Endodermal cell (in vitro differentiated cells): Measurements from ENCODE around the gene FLRT2. TPM values are rescaled to one million over a fixed set of nuclear protein-coding genes. Genes with fewer than 3 reads are reported as not detected.

ENCODE experiments used
- DNase-seq: peaks from one replicate; pipeline ENCODE4 v3.0.0-alpha.2; 2017
- H3K27ac ChIP-seq: 2 replicates; pipeline ENCODE4 v1.5.1; 2013; ENCODE audit warnings: mild to moderate bottlenecking, low read depth, low read length, moderate library complexity
- H3K27me3 ChIP-seq: 2 replicates; pipeline ENCODE4 v1.6.1; 2013; ENCODE audit warnings: mild to moderate bottlenecking, low read length, moderate library complexity; ENCODE audit not compliant: insufficient read depth, control insufficient read depth, poor library complexity, severe bottlenecking
- H3K36me3 ChIP-seq: 2 replicates; pipeline ENCODE4 v1.7.0; 2013; ENCODE audit warnings: mild to moderate bottlenecking, low read length, moderate library complexity; ENCODE audit not compliant: control insufficient read depth, insufficient read depth
- H3K4me1 ChIP-seq: one replicate; pipeline ENCODE4 v1.7.0; 2013; ENCODE audit warnings: low read length; ENCODE audit not compliant: control insufficient read depth, insufficient read depth
- H3K4me3 ChIP-seq: 2 replicates; pipeline ENCODE4 v1.5.1; 2013; ENCODE audit warnings: mild to moderate bottlenecking, low read length, moderate library complexity
- H3K9ac ChIP-seq: 2 replicates; pipeline ENCODE4 v1.6.1; 2013; ENCODE audit warnings: mild to moderate bottlenecking, low read length, moderate library complexity; ENCODE audit not compliant: poor library complexity, severe bottlenecking; ENCODE audit errors: extremely low read depth
- H3K9me3 ChIP-seq: 2 replicates; pipeline ENCODE4 v1.6.1; 2013; ENCODE audit warnings: mild to moderate bottlenecking, low read length, moderate library complexity; ENCODE audit not compliant: control insufficient read depth
- H3K27ac Mint-ChIP-seq: 2 replicates; pipeline ENCODE4 v1.8.0; 2020; ENCODE audit warnings: mixed read lengths
- H3K27me3 Mint-ChIP-seq: 2 replicates; pipeline ENCODE4 v1.8.0; 2021; ENCODE audit warnings: mild to moderate bottlenecking, mixed read lengths; ENCODE audit not compliant: insufficient read depth
- H3K36me3 Mint-ChIP-seq: 2 replicates; pipeline ENCODE4 v1.8.0; 2020; ENCODE audit warnings: low read depth, mixed read lengths
- H3K4me1 Mint-ChIP-seq: 2 replicates; pipeline ENCODE4 v1.8.0; 2020; ENCODE audit warnings: mixed read lengths
- H3K4me3 Mint-ChIP-seq: 2 replicates; pipeline ENCODE4 v1.8.0; 2020; ENCODE audit warnings: mild to moderate bottlenecking, moderate library complexity, mixed read lengths
- H3K9me3 Mint-ChIP-seq: 2 replicates; pipeline ENCODE4 v1.8.0; 2020; ENCODE audit warnings: mild to moderate bottlenecking, mixed read lengths
- CTCF ChIP-seq: fragments of 200-600 bp; sonication (generic); conservative IDR thresholded peaks from 2 replicates; pipeline ENCODE4 v1.5.0; 2021; ENCODE audit warnings: antibody characterized with exemption, mild to moderate bottlenecking
- WGBS, 2 experiments: methylation state at CpG; one replicate each; pipeline versions ENCODE4 v1.1.5 to v1.1.7; 2013; ENCODE audit warnings: missing lambda C conversion rate in 2 of 2, mixed read lengths in 1 of 2; ENCODE audit not compliant: insufficient coverage in 1 of 2, insufficient read length in 1 of 2; 5-methylcytosine and 5-hydroxymethylcytosine counted together
- total RNA-seq, 2 donors: library from RNA; stranded (reverse); fragmentation: NEBNext Ultra II Directional in 1 of 2; extraction: Animal tissue kit (Norgen Biotek cat#: 25700) in 1 of 2; gene quantifications; 2 replicates in 1 of 2; 3 replicates in 1 of 2; pipeline ENCODE4 v1.2.1, GENCODE V29; 2021

The FLRT2 gene
- total RNA-seq, 2 donors from 2014 or later, result 26.8 to 36.4 TPM

DNA sequence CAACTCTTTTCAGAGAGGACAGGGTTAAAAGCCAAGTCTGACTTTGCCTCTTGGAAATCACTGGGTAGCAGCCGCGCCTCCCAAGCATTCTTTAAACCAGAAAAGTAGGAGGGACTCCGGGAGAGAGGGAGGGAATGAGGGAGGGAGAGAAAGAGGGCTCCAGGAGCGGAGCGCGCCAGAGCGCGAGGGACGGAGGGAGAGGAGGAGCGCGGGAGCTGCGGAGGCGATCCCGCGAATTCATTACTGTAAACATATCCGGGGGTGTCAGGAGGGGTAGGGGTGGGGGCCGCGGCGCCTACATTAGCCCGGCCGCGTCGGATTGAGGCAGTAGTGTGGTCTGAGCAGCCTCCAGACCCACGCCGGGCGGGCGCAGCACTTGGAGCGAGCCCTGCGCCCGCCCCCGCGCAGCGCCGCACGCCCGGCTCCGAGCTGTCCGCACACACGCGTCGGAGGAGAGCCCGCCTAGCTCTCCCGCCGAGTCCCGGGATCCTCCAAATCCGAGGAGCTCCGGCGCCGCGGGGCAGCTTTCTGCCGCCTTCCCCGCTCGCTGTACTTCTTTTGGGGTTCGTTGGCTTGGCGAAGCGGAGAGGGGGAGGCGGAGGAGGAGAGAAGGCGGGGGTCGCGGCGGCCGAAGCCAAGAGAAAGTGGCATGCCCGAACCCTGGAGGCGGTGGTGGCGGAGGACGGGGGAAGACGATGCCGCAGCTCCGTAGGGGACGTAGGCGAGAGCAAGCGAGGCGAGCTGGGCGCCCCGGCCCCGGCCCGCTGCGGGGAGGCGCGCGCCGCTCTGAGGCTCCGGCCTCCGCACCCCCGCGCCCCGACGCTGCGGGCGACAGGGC is 3.3 kb downstream of the FLRT2 start:
- Histone ChIP-seq H3K27me3 (peaks cover 20% of the 10 kb centered on the region), H3K27ac (no peak overlapping the region)

DNA sequence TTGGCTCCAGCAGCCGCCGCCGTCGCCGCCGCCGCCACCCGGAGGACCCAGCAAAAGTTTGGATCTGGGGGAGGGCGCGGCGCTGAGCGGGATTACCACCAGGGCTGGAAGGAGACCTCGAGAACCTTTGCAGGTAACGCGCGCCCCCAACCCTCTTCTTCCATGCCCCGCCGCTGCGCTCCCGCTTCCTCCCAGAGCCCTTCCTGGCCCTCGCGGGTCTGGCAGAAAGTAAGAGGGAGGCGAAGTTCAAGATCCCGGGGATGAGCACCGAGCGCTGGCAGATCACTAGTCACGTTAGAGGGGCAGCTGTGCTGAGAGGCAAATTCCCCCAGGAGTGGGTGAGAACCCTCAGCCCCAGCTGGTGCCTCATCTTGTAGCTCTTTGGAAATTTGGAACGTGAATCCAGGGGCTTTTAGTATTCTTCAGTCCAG is 3.9 kb downstream of the FLRT2 start:
- peak; percentile 83 for DNase-seq
- Histone ChIP-seq H3K4me1 (no peaks in the 10 kb centered on the region), H3K9ac (peak overlapping the region; percentile 39), H3K27ac (no peak overlapping the region), H3K27me3 (peaks cover 20% of the 10 kb centered on the region), H3K9me3 (no peaks in the 10 kb centered on the region), H3K36me3 (no peaks in the 10 kb centered on the region), H3K4me3 (peak overlapping the region; percentile 94)
- TF ChIP-seq CTCF, result no peak
- Mint-ChIP-seq H3K36me3 (no peaks in the 10 kb centered on the region), H3K9me3 (no peaks in the 10 kb centered on the region), H3K4me1 (peaks cover 39% of the 10 kb centered on the region), H3K27ac (no peak overlapping the region), H3K27me3 (peaks cover 63% of the 10 kb centered on the region), H3K4me3 (peak overlapping the region; percentile 61)
- 0% methylated on average over 6 to 28 of the region's 28 CpGs for WGBS, 2 experiments

More for the DNA sequence above, 3.3 kb downstream of the FLRT2 start:
- peak overlapping the region; percentile 60 for H3K27ac Mint-ChIP-seq
- peak overlapping the region; percentile 61 for H3K4me3 Mint-ChIP-seq
- peaks cover 66% of the 10 kb centered on the region for H3K27me3 Mint-ChIP-seq
- DNase-seq, result peak; percentile 94
- no peaks in the 10 kb centered on the region for H3K9me3 Mint-ChIP-seq
- no peaks in the 10 kb centered on the region for H3K4me1 ChIP-seq
- TF ChIP-seq CTCF, result no peak
- H3K36me3 Mint-ChIP-seq, result no peaks in the 10 kb centered on the region
- H3K9me3 ChIP-seq, result no peaks in the 10 kb centered on the region
- no peaks in the 10 kb centered on the region for H3K36me3 ChIP-seq
- peak overlapping the region; percentile 42 for H3K9ac ChIP-seq
- peaks cover 37% of the 10 kb centered on the region for H3K4me1 Mint-ChIP-seq
- H3K4me3 ChIP-seq, result peak overlapping the region; percentile 91
- 0% methylated on average over 15 to 90 of the region's 90 CpGs for WGBS, 2 experiments

DNA sequence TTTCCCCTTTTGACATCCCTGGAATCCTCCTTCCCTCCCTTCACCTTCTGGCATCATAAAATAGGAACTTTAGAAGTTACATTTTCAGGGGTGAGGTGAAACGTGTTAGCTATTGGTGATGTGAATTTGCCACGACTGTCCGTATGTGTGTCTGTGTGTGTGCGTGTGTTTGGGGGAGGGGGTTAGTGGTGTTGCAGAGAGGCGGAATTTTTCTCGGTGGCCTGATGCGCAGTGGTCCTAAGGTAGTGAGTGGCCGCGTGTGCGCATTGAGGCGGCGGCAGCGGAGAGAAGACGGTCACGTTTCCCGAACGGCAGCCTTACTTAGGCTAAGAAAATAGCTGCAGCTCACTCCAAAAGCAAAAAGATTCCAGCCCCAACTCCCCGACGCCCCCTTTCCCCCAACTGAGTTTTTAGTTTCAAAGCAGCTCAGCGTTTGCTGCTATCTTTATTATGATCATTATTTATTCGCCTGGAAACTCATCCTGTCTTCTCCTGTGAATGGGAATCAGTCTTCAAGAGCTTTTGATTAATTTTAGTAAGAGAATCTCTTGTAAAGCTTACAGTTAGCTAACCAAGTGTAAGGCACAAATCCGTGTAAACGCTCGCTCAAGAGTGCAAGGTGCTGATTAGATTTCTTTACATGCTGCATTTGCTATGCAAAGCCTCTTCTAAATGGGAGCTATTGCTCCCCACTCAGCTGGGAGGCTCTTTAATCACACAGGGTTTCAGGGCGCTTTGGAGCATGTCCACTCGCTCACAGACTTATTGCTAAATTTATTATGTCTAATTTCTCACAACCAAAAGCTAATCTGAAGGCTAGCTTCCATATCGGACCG is 4.7 kb downstream of the FLRT2 start:
- Mint-ChIP-seq H3K36me3 (no peaks in the 10 kb centered on the region), H3K27ac (no peak overlapping the region), H3K4me3 (peak overlapping the region; percentile 61), H3K27me3 (peaks cover 55% of the 10 kb centered on the region), H3K9me3 (no peaks in the 10 kb centered on the region), H3K4me1 (peaks cover 42% of the 10 kb centered on the region)
- peak overlapping the region; percentile 39 for H3K9ac ChIP-seq
- H3K4me3 ChIP-seq, result peak overlapping the region; percentile 94
- no peaks in the 10 kb centered on the region for H3K9me3 ChIP-seq
- DNase-seq, result peak; percentile 62
- H3K4me1 ChIP-seq, result no peaks in the 10 kb centered on the region
- H3K36me3 ChIP-seq, result no peaks in the 10 kb centered on the region
- H3K27ac ChIP-seq, result no peak overlapping the region
- 1 to 4% methylated on average over 10 to 28 of the region's 28 CpGs for WGBS, 2 experiments
- peaks cover 12% of the 10 kb centered on the region for H3K27me3 ChIP-seq
- TF ChIP-seq CTCF, result no peak
